ENCODE data around the gene MKI67.
"Not testable (repeated sequence)": the region's sequence is repeated elsewhere in the genome, so short reads cannot be mapped to it uniquely, and the experiment has no call there.

MKI67 gene

DNA sequence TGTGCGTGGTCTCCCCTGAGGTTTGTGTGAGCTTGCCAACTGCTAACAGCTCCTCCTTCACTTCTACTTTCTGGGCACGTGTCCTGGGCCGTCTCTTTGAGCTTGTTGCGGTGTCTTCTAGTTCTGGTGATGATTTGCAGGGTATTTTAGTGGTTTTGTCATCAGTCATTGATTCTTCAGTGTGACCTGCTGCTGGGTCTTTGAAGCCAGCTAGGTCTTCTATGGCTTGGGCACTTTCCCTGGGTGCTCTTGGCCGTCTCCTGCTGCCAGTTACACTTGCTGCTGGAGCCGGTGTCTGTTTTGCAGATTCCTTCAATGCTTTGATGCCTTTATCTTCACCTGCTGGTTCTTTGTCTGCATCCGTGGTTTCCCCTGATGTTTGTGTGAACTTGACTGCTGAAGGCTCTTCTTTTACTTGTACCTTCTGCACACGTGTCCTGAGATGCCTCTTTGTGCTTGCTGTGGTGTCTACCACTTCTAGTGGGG is 23.0 kb downstream of the MKI67 start:
- no peak for DNase-seq (ENCODE audit: low read depth)

GRCh38 chr10:128102480-128103228 is 23.6 kb downstream of the MKI67 start:
- DNase-seq (ENCODE audit: low read depth) = no peak

GRCh38 chr10:128101901-128102300 is 24.3 kb downstream of the MKI67 start:
- DNase-seq (ENCODE audit: low read depth) = no peak

DNA sequence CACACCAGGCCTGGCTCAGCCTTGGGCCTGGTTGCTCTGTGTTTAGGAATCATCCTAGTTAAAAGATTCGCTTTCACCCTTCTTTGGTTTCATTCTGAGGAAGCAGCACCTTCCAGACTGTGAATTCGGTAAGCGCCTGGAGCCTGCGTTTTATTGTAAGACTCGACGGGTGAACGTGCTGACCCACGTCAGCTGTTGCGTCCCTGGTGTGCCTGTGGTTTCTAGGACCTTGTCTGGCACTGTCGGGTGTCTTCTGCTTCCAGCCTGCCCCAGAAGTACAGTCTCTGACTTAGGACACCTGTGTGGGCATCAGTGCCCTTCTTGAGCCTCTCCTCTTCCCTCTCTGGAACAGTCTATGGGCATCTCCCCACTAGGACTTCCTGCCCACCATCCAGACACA is 26.3 kb downstream of the MKI67 start:
- no peak for DNase-seq (ENCODE audit: low read depth)

DNA sequence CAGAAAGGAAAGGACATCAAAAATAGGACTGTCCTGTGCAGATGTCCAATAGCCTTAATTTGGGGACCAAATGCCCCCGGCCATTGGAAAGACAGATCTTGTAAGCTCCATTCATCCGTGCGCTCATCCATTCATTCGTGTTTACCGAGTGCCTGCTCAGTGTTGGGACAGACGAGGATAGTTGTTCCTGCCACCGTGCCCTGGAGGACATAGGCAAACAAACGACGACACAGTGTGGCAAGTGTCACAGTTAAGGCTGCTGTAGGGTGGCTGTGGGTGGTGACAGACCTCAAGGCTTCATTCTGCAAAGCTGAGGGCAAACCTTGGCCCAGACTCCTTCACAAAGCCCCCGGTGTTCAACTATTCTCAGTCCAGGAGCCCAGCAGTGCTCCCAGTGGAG is 27.6 kb downstream of the MKI67 start:
- DNase-seq (ENCODE audit: low read depth) = no peak

GRCh38 chr10:128097783-128098182 is 28.4 kb downstream of the MKI67 start:
- no peak for DNase-seq (ENCODE audit: low read depth)

GRCh38 chr10:128096486-128097199 is 29.6 kb downstream of the MKI67 start:
- DNase-seq (ENCODE audit: low read depth) = no peak

DNA sequence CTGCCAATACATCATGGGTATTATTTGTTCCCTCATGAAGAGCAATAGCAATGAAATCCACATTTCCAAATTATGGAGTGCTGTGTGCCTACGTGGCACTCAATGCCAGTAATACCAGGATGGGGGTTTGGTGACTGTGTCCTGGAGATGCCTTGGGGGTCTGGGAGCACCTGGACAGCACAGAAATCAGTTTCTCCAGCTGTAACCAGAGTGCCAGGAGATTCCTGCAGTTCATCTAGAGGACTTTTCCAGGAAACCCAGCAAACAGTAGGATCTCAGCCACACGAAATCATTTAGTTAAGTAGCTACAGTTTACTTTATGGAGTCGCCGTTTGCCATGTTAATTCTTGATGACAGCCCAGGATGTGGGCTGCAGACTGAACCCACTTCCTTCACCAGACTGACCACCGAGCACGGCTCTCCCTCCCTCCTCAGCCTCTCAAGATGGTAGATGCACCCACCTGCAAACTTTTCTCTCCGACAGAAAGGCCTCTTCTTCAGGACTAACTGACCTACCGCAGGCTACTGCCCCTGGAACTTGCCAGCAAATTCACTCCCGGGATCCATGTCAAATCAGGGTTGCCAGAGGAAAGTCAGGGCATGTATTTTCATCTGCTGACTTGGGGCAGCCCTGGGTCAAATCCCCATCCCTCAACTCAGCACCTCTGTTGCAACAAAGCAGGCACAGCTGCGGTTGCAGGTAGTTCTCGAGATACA is 30.3 kb downstream of the MKI67 start:
- DNase-seq (ENCODE audit: low read depth) = no peak

GRCh38 chr10:128095027-128095752 is 31.0 kb downstream of the MKI67 start:
- no peak for DNase-seq (ENCODE audit: low read depth)

GRCh38 chr10:128094596-128094995 is 31.6 kb downstream of the MKI67 start:
- not testable (repeated sequence) for DNase-seq (ENCODE audit: low read depth)

- DNase-seq (ENCODE audit: low read depth) = no peak
These were observed 33.8 kb downstream of the MKI67 start for GRCh38 chr10:128092454-128092853.

DNA sequence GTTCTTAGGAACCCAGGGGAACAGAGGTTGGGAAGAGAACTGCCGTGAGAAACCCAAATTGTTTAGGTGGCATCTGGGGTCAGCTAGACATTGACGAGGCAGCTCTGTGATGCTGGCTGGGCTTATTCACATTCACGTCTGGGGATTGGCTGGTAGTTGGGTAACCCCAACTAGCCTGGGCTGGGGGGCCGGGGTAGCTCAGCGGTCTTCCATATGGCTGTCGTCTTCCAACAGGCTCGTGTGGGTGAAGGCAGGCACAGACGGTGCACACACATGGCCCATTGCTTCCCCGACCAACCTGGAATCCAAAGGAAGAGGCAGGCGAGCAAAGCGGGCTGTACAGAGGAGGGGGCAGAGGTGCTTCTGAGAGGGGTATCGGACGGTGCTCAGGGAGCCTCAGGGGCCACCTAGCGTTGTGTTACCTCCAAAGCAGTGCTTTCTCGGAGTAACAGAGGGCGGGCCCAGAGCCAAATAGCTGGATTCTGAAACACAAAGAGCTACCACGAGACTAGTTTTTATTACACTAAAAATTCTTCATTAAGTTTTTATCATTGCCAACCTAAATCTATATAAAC is 34.5 kb downstream of the MKI67 start:
- DNase-seq (ENCODE audit: low read depth) = no peak

DNA sequence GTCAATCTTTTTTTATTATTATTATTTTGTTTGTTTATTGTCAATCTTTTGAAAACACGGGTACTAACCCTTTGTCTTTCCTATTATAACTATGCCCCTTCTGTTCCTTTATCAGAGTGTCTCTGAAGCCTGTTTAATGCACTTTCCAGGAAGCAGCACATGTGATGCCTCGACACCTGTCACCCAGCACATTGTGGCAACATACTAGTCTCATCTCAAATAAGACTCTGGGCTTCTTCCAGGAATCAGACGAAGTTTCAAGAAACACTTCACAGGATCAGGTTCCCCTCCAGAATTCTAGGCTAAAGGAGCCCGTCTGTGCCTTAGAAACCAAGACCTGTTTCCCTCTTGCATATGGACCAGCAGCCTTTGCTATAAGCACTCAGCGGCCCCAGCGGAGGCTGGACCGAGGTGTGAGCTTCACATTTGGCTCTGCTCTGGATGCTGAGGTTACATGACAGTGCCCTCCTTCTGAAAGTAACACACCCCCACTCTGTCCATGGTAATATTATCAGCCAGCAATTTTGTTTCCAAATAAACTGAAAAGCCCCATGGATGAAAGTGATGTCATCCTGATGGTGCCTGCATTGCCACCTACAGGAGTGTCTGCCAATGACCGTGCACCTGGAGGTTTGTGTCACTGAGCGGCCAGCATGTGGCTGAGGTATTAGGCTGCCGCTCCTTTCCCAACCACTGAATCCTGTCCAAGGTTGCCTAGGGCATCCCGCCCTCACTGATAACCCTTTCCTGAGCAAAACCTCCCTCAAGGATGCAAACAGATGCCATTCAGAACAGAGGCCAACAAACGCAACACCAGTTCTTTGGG is 38.1 kb downstream of the MKI67 start:
- DNase-seq (ENCODE audit: low read depth) = no peak

DNA sequence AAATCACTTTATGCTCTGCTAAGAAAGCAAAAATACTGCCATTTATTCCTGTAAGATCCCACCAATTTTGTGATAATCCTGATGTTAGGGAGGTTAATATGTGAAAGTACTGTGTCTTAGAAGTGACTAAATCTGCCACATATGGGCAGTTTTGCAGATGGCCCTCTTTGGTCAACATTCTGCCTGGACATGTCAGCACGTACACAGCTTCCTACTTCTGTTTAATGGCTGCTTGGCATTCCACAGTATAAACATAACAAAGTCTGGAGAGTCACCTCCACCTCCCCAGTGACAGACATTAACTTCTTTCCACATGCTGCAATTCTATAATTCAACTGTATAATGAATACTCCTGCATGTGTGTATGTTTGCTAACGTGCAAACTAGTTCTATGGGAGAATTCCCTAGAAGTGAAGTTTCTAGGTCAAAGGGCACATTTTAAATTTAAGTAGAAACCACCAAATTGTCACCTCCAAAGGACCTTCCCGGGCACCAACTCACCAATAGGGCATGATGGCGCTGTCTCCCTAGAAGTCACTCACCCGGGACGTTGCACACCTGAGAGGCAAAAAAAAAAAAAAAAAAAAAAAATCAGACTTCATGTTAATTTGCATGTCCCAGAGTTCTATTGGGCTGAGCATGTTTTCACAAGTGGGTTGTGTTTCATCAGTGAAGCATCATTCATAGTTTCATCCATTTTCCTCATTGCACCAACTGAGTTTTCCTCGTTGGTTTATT is 38.9 kb downstream of the MKI67 start:
- no peak for DNase-seq (ENCODE audit: low read depth)

DNA sequence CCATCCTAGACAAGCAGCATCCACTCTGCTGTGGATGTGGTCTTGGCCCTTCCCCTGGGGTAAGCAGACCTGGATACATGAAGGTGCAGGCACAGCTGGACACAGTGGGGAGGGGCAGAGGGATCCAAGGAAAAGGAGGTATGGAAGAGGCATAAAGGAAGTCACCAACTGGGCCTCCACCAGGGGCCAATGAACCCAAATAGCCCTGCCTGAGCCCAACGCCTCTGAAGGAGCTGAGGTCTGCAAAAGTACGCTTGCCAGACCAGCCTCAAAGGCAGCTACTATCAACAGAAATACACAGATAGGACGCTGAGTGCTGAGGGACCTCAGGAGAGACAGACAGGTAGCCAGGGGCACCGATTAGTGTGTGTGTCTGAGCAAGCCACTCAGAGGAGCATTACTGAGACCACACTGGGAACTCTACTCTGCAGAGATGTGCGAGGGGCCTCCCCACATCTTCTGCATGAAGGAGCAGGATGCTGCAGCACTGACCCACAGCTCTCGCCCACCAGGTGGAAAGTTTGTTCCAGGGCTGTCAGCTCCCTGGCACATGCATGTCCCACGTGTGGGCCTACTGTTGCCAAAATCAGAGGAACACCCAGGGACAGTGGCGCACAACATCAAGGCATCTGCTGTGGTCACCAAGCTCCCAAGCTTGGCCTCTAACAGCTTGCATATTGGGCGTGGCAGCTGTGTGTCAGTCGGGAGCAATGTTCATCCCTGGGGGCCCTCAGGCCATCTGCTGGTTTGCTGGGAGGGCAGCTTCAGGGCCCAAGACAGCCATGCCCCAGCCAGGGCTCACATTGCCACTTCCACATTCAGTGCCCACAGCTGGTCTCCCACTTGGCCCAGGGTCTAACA is 40.0 kb downstream of the MKI67 start:
- DNase-seq (ENCODE audit: low read depth) = no peak

DNA sequence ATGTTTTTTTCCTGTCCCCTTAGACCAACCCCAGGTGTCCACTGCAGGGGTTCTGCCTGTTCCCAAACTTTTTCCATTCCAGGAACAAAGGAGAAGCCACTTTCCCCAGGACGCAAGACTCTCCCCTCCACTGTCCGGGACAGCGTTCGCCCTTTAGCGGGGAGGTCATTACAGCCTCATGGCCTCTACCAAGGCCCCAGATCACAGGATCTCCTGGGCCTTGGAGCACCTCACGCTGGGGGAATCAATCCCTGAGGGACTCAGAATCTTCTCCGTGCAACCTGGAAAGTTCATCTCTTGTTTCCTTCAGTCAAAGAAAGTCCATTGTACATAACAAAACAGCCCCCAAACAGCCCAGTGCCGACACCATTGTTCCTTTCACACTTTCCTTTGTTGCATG is 41.2 kb downstream of the MKI67 start:
- no peak for DNase-seq (ENCODE audit: low read depth)

- DNase-seq (ENCODE audit: low read depth) = no peak
These were observed 41.9 kb downstream of the MKI67 start for GRCh38 chr10:128084364-128084763.

DNA sequence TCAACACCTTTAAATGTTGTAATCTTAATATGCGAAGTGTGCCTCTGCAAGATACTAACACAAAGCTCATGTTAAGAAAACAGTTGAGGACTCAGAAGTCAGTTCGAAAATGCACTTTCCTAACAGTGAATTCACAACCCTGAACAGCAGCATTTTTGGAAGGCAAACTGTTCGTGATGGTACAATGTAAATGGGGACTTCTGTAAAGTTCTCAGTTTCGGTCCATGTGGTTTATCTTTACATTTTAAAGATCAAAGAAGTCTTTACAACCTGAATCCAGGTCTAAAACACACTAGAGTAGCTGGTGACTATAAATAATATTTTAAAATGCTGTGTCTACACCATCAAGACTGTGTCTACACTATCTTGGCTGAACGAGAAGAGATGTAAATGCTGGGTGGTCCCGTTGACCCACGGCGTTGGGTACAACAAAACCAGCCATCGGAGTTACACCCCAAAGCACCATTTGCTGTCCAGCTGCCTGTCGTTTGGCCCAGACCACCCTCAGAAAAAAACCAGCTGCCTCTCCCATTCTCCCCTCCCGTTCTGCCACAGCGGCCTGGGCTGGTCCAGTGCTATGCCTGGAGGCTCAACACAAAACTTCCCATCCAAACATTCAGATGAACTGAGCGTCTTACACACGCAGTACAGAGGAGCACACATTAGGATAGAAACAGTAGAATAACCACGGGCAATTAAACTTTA is 42.9 kb downstream of the MKI67 start:
- DNase-seq (ENCODE audit: low read depth) = no peak

- DNase-seq (ENCODE audit: low read depth) = no peak
These were observed 44.5 kb downstream of the MKI67 start for GRCh38 chr10:128081720-128082119.
